ENCODE measurements around the gene PSMD7. TPM values are rescaled to one million over a fixed set of nuclear protein-coding genes. Genes with fewer than 3 reads are reported as not detected.

Gene PSMD7
- total RNA-seq, 2 donors from 2014 or later: 116 to 117 TPM

- no peaks in the 10 kb centered on the region for H3K4me1 Mint-ChIP-seq (ENCODE audit: low read depth in 2 of 2)
Observed at GRCh38 chr16:74279805-74280204, 16.8 kb upstream of the PSMD7 start.

GRCh38 chr16:74280448-74280847, 16.2 kb upstream of the PSMD7 start:
- Mint-ChIP-seq H3K27ac (no peak overlapping the region), H3K4me1 (ENCODE audit: low read depth in 2 of 2) (no peaks in the 10 kb centered on the region), H3K27me3 (peaks cover 12 to 18% of the 10 kb centered on the region in 2 donors), H3K4me3 (no peak overlapping the region), H3K9me3 (no peaks in the 10 kb centered on the region), H3K36me3 (no peaks in the 10 kb centered on the region)
- DNase-seq (ENCODE audit: low spot score) (no peak), ATAC-seq (no peak)

More at GRCh38 chr16:74279805-74280204, 16.8 kb upstream of the PSMD7 start:
- DNase-seq (ENCODE audit: low spot score): no peak
- Mint-ChIP-seq H3K36me3 (no peaks in the 10 kb centered on the region), H3K27ac (no peak overlapping the region), H3K27me3 (peaks cover 12 to 19% of the 10 kb centered on the region in 2 donors), H3K9me3 (no peaks in the 10 kb centered on the region), H3K4me3 (no peak overlapping the region)
- no peak for ATAC-seq

- no peak overlapping the region for H3K4me3 Mint-ChIP-seq
- no peak for DNase-seq (ENCODE audit: low spot score)
Observed at GRCh38 chr16:74281300-74281699, 15.3 kb upstream of the PSMD7 start.

GRCh38 chr16:74283716-74284115, 12.9 kb upstream of the PSMD7 start:
- H3K36me3 Mint-ChIP-seq: no peaks in the 10 kb centered on the region
- DNase-seq (ENCODE audit: low spot score): no peak
- no peaks in the 10 kb centered on the region for H3K9me3 Mint-ChIP-seq
- no peak overlapping the region for H3K4me3 Mint-ChIP-seq
- H3K27me3 Mint-ChIP-seq: peaks cover 9 to 13% of the 10 kb centered on the region in 2 donors
- H3K4me1 Mint-ChIP-seq (ENCODE audit: low read depth in 2 of 2): no peaks in the 10 kb centered on the region
- no peak for ATAC-seq
- no peak overlapping the region for H3K27ac Mint-ChIP-seq

More at GRCh38 chr16:74281300-74281699, 15.3 kb upstream of the PSMD7 start:
- Mint-ChIP-seq H3K27ac (no peak overlapping the region), H3K4me1 (ENCODE audit: low read depth in 2 of 2) (no peaks in the 10 kb centered on the region), H3K36me3 (no peaks in the 10 kb centered on the region), H3K9me3 (no peaks in the 10 kb centered on the region), H3K27me3 (peaks cover 12 to 18% of the 10 kb centered on the region in 2 donors)
- no peak for ATAC-seq

GRCh38 chr16:74288065-74288464, 8.5 kb upstream of the PSMD7 start:
- ATAC-seq (peak in 1 of 2 donors; percentile 40), DNase-seq (ENCODE audit: low spot score) (no peak)
- Mint-ChIP-seq H3K4me3 (no peak overlapping the region), H3K27me3 (peaks cover 0 to 2% of the 10 kb centered on the region in 2 donors), H3K27ac (no peak overlapping the region), H3K9me3 (no peaks in the 10 kb centered on the region), H3K4me1 (ENCODE audit: low read depth in 2 of 2) (no peaks in the 10 kb centered on the region), H3K36me3 (no peaks in the 10 kb centered on the region)

GRCh38 chr16:74290356-74290755, 6.3 kb upstream of the PSMD7 start:
- H3K4me3 Mint-ChIP-seq: no peak overlapping the region
- ATAC-seq: no peak
- H3K4me1 Mint-ChIP-seq (ENCODE audit: low read depth in 2 of 2): peaks cover 0 to under 1% of the 10 kb centered on the region in 2 donors
- H3K27ac Mint-ChIP-seq: no peak overlapping the region
- no peaks in the 10 kb centered on the region for H3K9me3 Mint-ChIP-seq
- H3K27me3 Mint-ChIP-seq: no peaks in the 10 kb centered on the region
- DNase-seq (ENCODE audit: low spot score): no peak
- H3K36me3 Mint-ChIP-seq: no peaks in the 10 kb centered on the region

GRCh38 chr16:74291176-74291575, 5.4 kb upstream of the PSMD7 start:
- no peak for DNase-seq (ENCODE audit: low spot score)
- Mint-ChIP-seq H3K27ac (no peak overlapping the region), H3K9me3 (no peaks in the 10 kb centered on the region)

GRCh38 chr16:74291577-74292208, 4.9 kb upstream of the PSMD7 start:
- H3K27me3 Mint-ChIP-seq: no peaks in the 10 kb centered on the region
- no peak overlapping the region for H3K4me3 Mint-ChIP-seq
- H3K9me3 Mint-ChIP-seq: no peaks in the 10 kb centered on the region
- H3K36me3 Mint-ChIP-seq: no peaks in the 10 kb centered on the region
- no peak overlapping the region for H3K27ac Mint-ChIP-seq
- ATAC-seq (no peak), DNase-seq (ENCODE audit: low spot score) (no peak)
- peaks cover 7 to 11% of the 10 kb centered on the region in 2 donors for H3K4me1 Mint-ChIP-seq (ENCODE audit: low read depth in 2 of 2)

More at GRCh38 chr16:74291176-74291575, 5.4 kb upstream of the PSMD7 start:
- no peaks in the 10 kb centered on the region for H3K36me3 Mint-ChIP-seq
- no peaks in the 10 kb centered on the region for H3K27me3 Mint-ChIP-seq
- no peak overlapping the region for H3K4me3 Mint-ChIP-seq
- H3K4me1 Mint-ChIP-seq (ENCODE audit: low read depth in 2 of 2): peaks cover 6 to 9% of the 10 kb centered on the region in 2 donors
- no peak for ATAC-seq

GRCh38 chr16:74296104-74296431, 546 bp upstream of the PSMD7 start:
- Mint-ChIP-seq H3K27ac (peak overlapping the region; percentile 94 to 99), H3K9me3 (no peaks in the 10 kb centered on the region), H3K27me3 (no peaks in the 10 kb centered on the region), H3K36me3 (peaks cover 6% of the 10 kb centered on the region), H3K4me1 (ENCODE audit: low read depth in 2 of 2) (peaks cover 14 to 22% of the 10 kb centered on the region in 2 donors), H3K4me3 (peak overlapping the region; percentile 94)
- ATAC-seq (peak in 1 of 2 donors; percentile 22), DNase-seq (ENCODE audit: low spot score) (no peak)

GRCh38 chr16:74297145-74297665, 591 bp downstream of the PSMD7 start:
- H3K4me3 Mint-ChIP-seq: peak overlapping the region; percentile 94
- ATAC-seq (peak; percentile 33 to 57), DNase-seq (ENCODE audit: low spot score) (no peak)
- H3K4me1 Mint-ChIP-seq (ENCODE audit: low read depth in 2 of 2): peaks cover 17 to 22% of the 10 kb centered on the region in 2 donors
- H3K27me3 Mint-ChIP-seq: no peaks in the 10 kb centered on the region
- peaks cover 15% of the 10 kb centered on the region for H3K36me3 Mint-ChIP-seq
- H3K9me3 Mint-ChIP-seq: no peaks in the 10 kb centered on the region
- H3K27ac Mint-ChIP-seq: peak overlapping the region; percentile 94 to 99

- ATAC-seq (no peak), DNase-seq (ENCODE audit: low spot score) (no peak)
- Mint-ChIP-seq H3K27ac (peak overlapping the region; percentile 94 to 99), H3K9me3 (no peaks in the 10 kb centered on the region), H3K4me3 (peak overlapping the region; percentile 94), H3K4me1 (ENCODE audit: low read depth in 2 of 2) (peaks cover 17 to 22% of the 10 kb centered on the region in 2 donors), H3K27me3 (no peaks in the 10 kb centered on the region), H3K36me3 (peaks cover 20% of the 10 kb centered on the region)
Observed at GRCh38 chr16:74298104-74298503, 1.5 kb downstream of the PSMD7 start.

GRCh38 chr16:74302341-74302740, 5.7 kb downstream of the PSMD7 start:
- H3K27me3 Mint-ChIP-seq: no peaks in the 10 kb centered on the region
- no peak overlapping the region for H3K4me3 Mint-ChIP-seq
- H3K27ac Mint-ChIP-seq: no peak overlapping the region
- ATAC-seq: no peak
- H3K36me3 Mint-ChIP-seq: peaks cover 46% of the 10 kb centered on the region
- H3K4me1 Mint-ChIP-seq (ENCODE audit: low read depth in 2 of 2): peaks cover 12 to 15% of the 10 kb centered on the region in 2 donors
- no peaks in the 10 kb centered on the region for H3K9me3 Mint-ChIP-seq
- DNase-seq (ENCODE audit: low spot score): no peak

- H3K36me3 Mint-ChIP-seq: peaks cover 46% of the 10 kb centered on the region
- no peak overlapping the region for H3K4me3 Mint-ChIP-seq
- DNase-seq (ENCODE audit: low spot score) (no peak), ATAC-seq (no peak)
- no peaks in the 10 kb centered on the region for H3K9me3 Mint-ChIP-seq
- H3K27me3 Mint-ChIP-seq: no peaks in the 10 kb centered on the region
- H3K4me1 Mint-ChIP-seq (ENCODE audit: low read depth in 2 of 2): peaks cover 6 to 10% of the 10 kb centered on the region in 2 donors
- no peak overlapping the region for H3K27ac Mint-ChIP-seq
Observed at GRCh38 chr16:74304164-74304834, 7.7 kb downstream of the PSMD7 start.

GRCh38 chr16:74304835-74305176, 8.2 kb downstream of the PSMD7 start:
- H3K4me1 Mint-ChIP-seq (ENCODE audit: low read depth in 2 of 2): peaks cover 4 to 7% of the 10 kb centered on the region in 2 donors
- no peak overlapping the region for H3K4me3 Mint-ChIP-seq
- DNase-seq (ENCODE audit: low spot score) (no peak), ATAC-seq (no peak)
- no peaks in the 10 kb centered on the region for H3K27me3 Mint-ChIP-seq
- peaks cover 46% of the 10 kb centered on the region for H3K36me3 Mint-ChIP-seq
- no peak overlapping the region for H3K27ac Mint-ChIP-seq
- no peaks in the 10 kb centered on the region for H3K9me3 Mint-ChIP-seq

Data from natural killer cell treated with Interleukin-12 subunit alpha and Interleukin-12 subunit beta and Interleukin-15 and Interleukin-18, amount 100 ng/mL, for 72 hours (primary cell).